ENCODE results near the gene GPC6. TPM values are rescaled to one million over a fixed set of nuclear protein-coding genes. Genes with fewer than 3 reads are reported as not detected.

Gene GPC6
- total RNA-seq, 1 experiment from 2014 or later = 0.22 TPM

DNA sequence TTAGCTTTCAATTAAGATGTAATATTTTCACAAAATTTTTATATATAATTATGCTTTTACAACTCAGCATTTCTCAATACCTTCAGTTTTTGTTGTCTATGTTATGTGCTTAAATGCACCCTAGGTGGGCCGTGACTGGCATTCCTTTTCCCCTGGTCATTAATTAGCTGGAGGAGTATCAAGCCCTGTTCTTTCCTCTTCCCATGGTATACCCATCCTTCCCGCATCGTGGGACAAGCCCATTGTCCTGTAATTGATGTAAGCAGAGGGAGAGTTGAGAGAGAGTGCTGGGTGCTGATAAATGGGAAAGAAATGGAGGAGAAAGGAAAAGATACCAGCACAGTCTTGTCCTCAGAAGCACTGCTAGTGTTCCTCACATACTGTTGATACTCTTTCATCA lies 591.7 kb downstream of the GPC6 start:
- Histone ChIP-seq H3K9me2 (ENCODE audit: insufficient read depth) (no peaks in the 10 kb centered on the region), H4K20me1 (ENCODE audit: insufficient read depth) (no peaks in the 10 kb centered on the region), H3K36me3 (ENCODE audit: control insufficient read depth in 1 of 2, insufficient read depth in 2 of 2, low read length in 2 of 2) (no peaks in the 10 kb centered on the region), H3K79me2 (ENCODE audit: insufficient read depth, low read length) (no peaks in the 10 kb centered on the region), H3K9me3 (ENCODE audit: control insufficient read depth in 1 of 2, insufficient read depth in 1 of 2, low read depth in 1 of 2, low read length in 2 of 2) (peaks cover 13 to 18% of the 10 kb centered on the region in 2 experiments; a peak in 3 of 4 replicates), H3K27ac (ENCODE audit: low read depth, low read length) (no peak overlapping the region), H3K4me3 (replicated peaks in 1 of 2; ENCODE audit: low read depth in 1 of 2, low read length in 2 of 2) (no peak overlapping the region), H3K4me1 (ENCODE audit: control insufficient read depth in 1 of 2, insufficient read depth in 2 of 2, low read length in 2 of 2) (no peaks in the 10 kb centered on the region), H3K27me3 (ENCODE audit: insufficient read depth, low read length) (no peaks in the 10 kb centered on the region), H2AFZ (ENCODE audit: low read depth, low read length, poor library complexity, severe bottlenecking) (no peak overlapping the region), H3K4me2 (ENCODE audit: low read length) (no peak overlapping the region), H3K9ac (ENCODE audit: low read length) (no peak overlapping the region)
- ChIA-PET POLR2A (no interaction called here), CTCF (no interaction called here), RAD21 (ENCODE audit: low non-redundant PET in 1 of 2, low total read pairs in 2 of 2, uncharacterized antibody in 2 of 2, unreplicated experiment in 2 of 2) (no interaction called here)
- intact Hi-C loops (cut with micrococcal nuclease) = no loop called here
- no peak for ATAC-seq
- no peak for TF ChIP-seq FOSL1 (IDR thresholded peaks at IDR 0.05; ENCODE audit: low read depth)
- TF ChIP-seq, protein P1, sequence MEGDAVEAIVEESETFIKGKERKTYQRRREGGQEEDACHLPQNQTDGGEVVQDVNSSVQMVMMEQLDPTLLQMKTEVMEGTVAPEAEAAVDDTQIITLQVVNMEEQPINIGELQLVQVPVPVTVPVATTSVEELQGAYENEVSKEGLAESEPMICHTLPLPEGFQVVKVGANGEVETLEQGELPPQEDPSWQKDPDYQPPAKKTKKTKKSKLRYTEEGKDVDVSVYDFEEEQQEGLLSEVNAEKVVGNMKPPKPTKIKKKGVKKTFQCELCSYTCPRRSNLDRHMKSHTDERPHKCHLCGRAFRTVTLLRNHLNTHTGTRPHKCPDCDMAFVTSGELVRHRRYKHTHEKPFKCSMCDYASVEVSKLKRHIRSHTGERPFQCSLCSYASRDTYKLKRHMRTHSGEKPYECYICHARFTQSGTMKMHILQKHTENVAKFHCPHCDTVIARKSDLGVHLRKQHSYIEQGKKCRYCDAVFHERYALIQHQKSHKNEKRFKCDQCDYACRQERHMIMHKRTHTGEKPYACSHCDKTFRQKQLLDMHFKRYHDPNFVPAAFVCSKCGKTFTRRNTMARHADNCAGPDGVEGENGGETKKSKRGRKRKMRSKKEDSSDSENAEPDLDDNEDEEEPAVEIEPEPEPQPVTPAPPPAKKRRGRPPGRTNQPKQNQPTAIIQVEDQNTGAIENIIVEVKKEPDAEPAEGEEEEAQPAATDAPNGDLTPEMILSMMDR (IDR thresholded peaks at IDR 0.05 in 2 of 3, conservative IDR thresholded peaks at IDR 0.05 in 1 of 3; ENCODE audit: borderline replicate concordance in 1 of 3, insufficient read depth in 1 of 3, low read depth in 2 of 3, low read length in 2 of 3) = no peak
- no peak for TF ChIP-seq POLR2AphosphoS5 (IDR thresholded peaks at IDR 0.05; ENCODE audit: low read depth, low read length)
- TF ChIP-seq SIN3A (IDR thresholded peaks at IDR 0.05; ENCODE audit: low read depth) = no peak
- no peak for TF ChIP-seq CEBPB (IDR thresholded peaks at IDR 0.05; ENCODE audit: low read depth)
- no peak for TF ChIP-seq YY1 (IDR thresholded peaks at IDR 0.05; ENCODE audit: extremely low read depth, insufficient replicate concordance, low read depth, low read length)
- TF ChIP-seq ELF1 (IDR thresholded peaks at IDR 0.05; ENCODE audit: borderline replicate concordance, low read depth) = no peak
- TF ChIP-seq SP1 (IDR thresholded peaks at IDR 0.05; ENCODE audit: low read depth) = no peak
- no peak for TF ChIP-seq ZNF274 (IDR thresholded peaks at IDR 0.05; ENCODE audit: low read depth, low read length)
- DNase-seq (ENCODE audit: low read depth, low spot score) = no peak
- no TSS peak for BruUV-seq (replicated peaks)
